Measurements from ENCODE around the gene DRD2. TPM values are rescaled to one million over a fixed set of nuclear protein-coding genes. Genes with fewer than 3 reads are reported as not detected.

Gene DRD2
- total RNA-seq, 1 donor from 2014 or later, result 289 TPM

DNA sequence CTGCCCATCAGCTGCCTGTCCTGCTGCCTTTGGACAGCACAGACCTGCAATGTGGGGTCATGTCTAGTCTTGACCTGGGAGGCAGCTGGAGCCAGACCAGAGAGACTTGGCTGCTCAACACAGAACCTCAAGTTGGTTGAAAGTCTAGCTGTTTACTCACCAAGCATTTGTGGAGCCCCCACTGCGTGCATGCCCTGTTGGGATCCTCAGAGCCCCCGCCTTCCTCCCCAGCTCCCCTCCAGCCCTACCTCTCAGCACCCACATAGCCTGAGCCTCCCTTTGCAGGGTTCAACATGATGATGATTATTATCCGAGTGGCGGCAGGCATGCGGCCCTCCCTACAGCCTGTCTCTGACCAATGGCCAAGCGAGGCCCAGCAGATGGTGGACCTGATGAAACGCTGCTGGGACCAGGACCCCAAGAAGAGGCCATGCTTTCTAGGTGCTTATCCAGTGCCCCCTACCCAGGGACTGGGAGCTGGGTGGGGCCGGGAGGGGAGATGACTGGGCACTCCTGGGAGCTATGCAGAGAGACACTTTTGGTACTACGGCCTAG, 79.3 kb downstream of the DRD2 start:
- TF ChIP-seq CTCF (IDR thresholded peaks at IDR 0.05; ENCODE audit: partially characterized antibody, unreplicated experiment), result no peak
- no peak for DNase-seq
- Mint-ChIP-seq H3K27ac (ENCODE audit: unreplicated experiment) (no peak overlapping the region), H3K27me3 (ENCODE audit: unreplicated experiment) (peaks cover 7% of the 10 kb centered on the region), H3K36me3 (ENCODE audit: unreplicated experiment) (no peaks in the 10 kb centered on the region), H3K9me3 (ENCODE audit: unreplicated experiment) (peaks cover 6% of the 10 kb centered on the region), H3K4me1 (ENCODE audit: low read depth, unreplicated experiment) (peaks cover 5% of the 10 kb centered on the region), H3K4me3 (ENCODE audit: unreplicated experiment) (no peak overlapping the region)

DNA sequence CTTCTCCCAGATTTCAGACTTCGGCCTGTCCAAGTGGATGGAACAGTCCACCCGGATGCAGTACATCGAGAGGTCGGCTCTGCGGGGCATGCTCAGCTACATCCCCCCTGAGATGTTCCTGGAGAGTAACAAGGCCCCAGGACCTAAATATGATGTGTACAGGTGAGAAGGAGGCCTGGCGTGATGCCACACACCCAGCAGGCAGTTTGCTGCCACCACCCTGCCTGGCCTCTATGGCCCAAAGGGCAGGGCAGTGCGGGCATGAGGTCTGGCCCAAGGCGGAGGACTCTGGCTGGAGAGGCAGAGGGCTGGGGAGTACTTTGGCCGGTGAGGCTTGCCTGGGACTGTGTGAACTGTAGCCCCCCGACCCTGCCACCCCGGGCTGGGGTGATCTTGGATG, 80.3 kb downstream of the DRD2 start:
- Mint-ChIP-seq H3K4me3 (ENCODE audit: unreplicated experiment) (no peak overlapping the region), H3K36me3 (ENCODE audit: unreplicated experiment) (no peaks in the 10 kb centered on the region), H3K27ac (ENCODE audit: unreplicated experiment) (no peak overlapping the region)

DNA sequence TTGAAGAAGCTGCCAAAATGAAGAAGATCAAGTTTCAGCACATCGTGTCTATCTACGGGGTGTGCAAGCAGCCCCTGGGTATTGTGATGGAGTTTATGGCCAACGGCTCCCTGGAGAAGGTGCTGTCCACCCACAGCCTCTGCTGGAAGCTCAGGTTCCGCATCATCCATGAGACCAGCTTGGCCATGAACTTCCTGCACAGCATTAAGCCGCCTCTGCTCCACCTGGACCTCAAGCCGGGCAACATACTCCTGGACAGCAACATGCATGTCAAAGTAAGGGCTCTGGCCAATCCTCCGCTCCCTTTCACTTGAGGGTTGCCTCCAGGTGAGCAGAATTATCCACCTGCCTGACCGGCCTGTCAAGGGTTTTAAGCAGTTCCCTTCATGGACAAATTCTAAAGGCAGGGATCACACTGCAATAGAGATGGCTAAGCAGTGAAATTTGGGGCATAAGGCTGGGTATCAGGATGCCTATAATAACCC, 81.7 kb downstream of the DRD2 start:
- no peaks in the 10 kb centered on the region for H3K36me3 Mint-ChIP-seq (ENCODE audit: unreplicated experiment)
- H3K9me3 Mint-ChIP-seq (ENCODE audit: unreplicated experiment), result peaks cover 3% of the 10 kb centered on the region
- H3K4me3 Mint-ChIP-seq (ENCODE audit: unreplicated experiment), result no peak overlapping the region
- DNase-seq, result no peak
- H3K27me3 Mint-ChIP-seq (ENCODE audit: unreplicated experiment), result peaks cover 7% of the 10 kb centered on the region
- no peak for TF ChIP-seq CTCF (IDR thresholded peaks at IDR 0.05; ENCODE audit: partially characterized antibody, unreplicated experiment)
- peaks cover 5% of the 10 kb centered on the region for H3K4me1 Mint-ChIP-seq (ENCODE audit: low read depth, unreplicated experiment)
- no peak overlapping the region for H3K27ac Mint-ChIP-seq (ENCODE audit: unreplicated experiment)

More for the DNA sequence above, 80.3 kb downstream of the DRD2 start:
- peaks cover 7% of the 10 kb centered on the region for H3K27me3 Mint-ChIP-seq (ENCODE audit: unreplicated experiment)
- H3K9me3 Mint-ChIP-seq (ENCODE audit: unreplicated experiment), result peaks cover 3% of the 10 kb centered on the region
- DNase-seq, result no peak
- H3K4me1 Mint-ChIP-seq (ENCODE audit: low read depth, unreplicated experiment), result peaks cover 5% of the 10 kb centered on the region
- TF ChIP-seq CTCF (IDR thresholded peaks at IDR 0.05; ENCODE audit: partially characterized antibody, unreplicated experiment), result no peak

GRCh38 chr11:113392236-113392921, 82.8 kb downstream of the DRD2 start:
- peaks cover 3% of the 10 kb centered on the region for H3K9me3 Mint-ChIP-seq (ENCODE audit: unreplicated experiment)
- no peak overlapping the region for H3K4me3 Mint-ChIP-seq (ENCODE audit: unreplicated experiment)
- H3K27ac Mint-ChIP-seq (ENCODE audit: unreplicated experiment), result no peak overlapping the region
- no peak for TF ChIP-seq CTCF (IDR thresholded peaks at IDR 0.05; ENCODE audit: partially characterized antibody, unreplicated experiment)
- H3K27me3 Mint-ChIP-seq (ENCODE audit: unreplicated experiment), result peaks cover 7% of the 10 kb centered on the region
- H3K4me1 Mint-ChIP-seq (ENCODE audit: low read depth, unreplicated experiment), result peaks cover 5% of the 10 kb centered on the region
- DNase-seq, result no peak
- H3K36me3 Mint-ChIP-seq (ENCODE audit: unreplicated experiment), result no peaks in the 10 kb centered on the region

- no peak overlapping the region for H3K4me3 Mint-ChIP-seq (ENCODE audit: unreplicated experiment)
- peaks cover 2% of the 10 kb centered on the region for H3K9me3 Mint-ChIP-seq (ENCODE audit: unreplicated experiment)
- TF ChIP-seq CTCF (IDR thresholded peaks at IDR 0.05; ENCODE audit: partially characterized antibody, unreplicated experiment), result no peak
- H3K27me3 Mint-ChIP-seq (ENCODE audit: unreplicated experiment), result peaks cover 2% of the 10 kb centered on the region
- no peak overlapping the region for H3K27ac Mint-ChIP-seq (ENCODE audit: unreplicated experiment)
- DNase-seq, result no peak
- peaks cover 5% of the 10 kb centered on the region for H3K4me1 Mint-ChIP-seq (ENCODE audit: low read depth, unreplicated experiment)
- H3K36me3 Mint-ChIP-seq (ENCODE audit: unreplicated experiment), result no peaks in the 10 kb centered on the region
Measured at GRCh38 chr11:113389272-113389671, 85.9 kb downstream of the DRD2 start.

Data from glutamatergic neuron (in vitro differentiated cells).